Measurements from ENCODE around the gene BTBD9. TPM values are rescaled to one million over a fixed set of nuclear protein-coding genes. Genes with fewer than 3 reads are reported as not detected.

The BTBD9 gene
- total RNA-seq, 1 experiment from 2014 or later, result 8.9 TPM

DNA sequence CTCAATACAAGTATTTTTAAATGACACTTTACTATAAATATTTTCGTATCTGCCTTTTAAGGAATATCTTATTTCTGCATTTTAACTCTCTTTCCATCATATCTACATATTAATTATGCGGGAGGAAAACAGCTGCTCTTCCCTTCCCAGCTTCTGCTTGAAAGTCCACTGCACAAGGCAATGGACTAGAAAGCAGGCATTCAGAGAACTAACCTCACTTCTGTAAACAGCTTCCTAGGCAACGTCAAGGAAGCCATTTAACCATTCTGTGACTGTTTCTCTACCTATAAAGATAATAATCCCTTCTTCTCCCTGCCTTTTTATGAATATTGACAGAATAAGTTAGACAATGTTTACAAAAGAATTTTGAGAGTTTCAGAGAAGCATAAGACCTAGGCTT lies 319.4 kb downstream of the BTBD9 start:
- H3K27ac Mint-ChIP-seq, result no peak overlapping the region
- H3K36me3 Mint-ChIP-seq (ENCODE audit: insufficient read depth in 1 of 3, low read depth in 3 of 3), result no peaks in the 10 kb centered on the region
- Histone ChIP-seq H4K20me1 (ENCODE audit: control insufficient read depth, insufficient read depth, insufficient read length) (no peaks in the 10 kb centered on the region), H3K79me1 (ENCODE audit: insufficient read depth, low read depth, low read length, poor library complexity, severe bottlenecking) (no peaks in the 10 kb centered on the region), H3K14ac (ENCODE audit: insufficient read depth, low read length) (no peak overlapping the region), H3K9ac (ENCODE audit: extremely low read depth, insufficient read length, low read length) (no peak overlapping the region), H2BK12ac (ENCODE audit: insufficient read length, low read depth, low read length) (no peak overlapping the region), H3K18ac (ENCODE audit: insufficient read length, low read depth, low read length) (no peak overlapping the region), H3K4me2 (ENCODE audit: insufficient read depth, insufficient read length, low read length) (no peak overlapping the region), H2BK120ac (ENCODE audit: low read depth, low read length, poor library complexity, severe bottlenecking) (no peak overlapping the region), H3K23me2 (ENCODE audit: insufficient read length, low read depth, low read length, poor library complexity, severe bottlenecking) (no peaks in the 10 kb centered on the region), H2BK15ac (ENCODE audit: low read depth, low read length) (no peak overlapping the region), H4K5ac (ENCODE audit: insufficient read length, low read depth, low read length) (no peak overlapping the region), H3T11ph (ENCODE audit: low read length) (no peak overlapping the region), H2AK5ac (ENCODE audit: insufficient read length, low read length) (no peak overlapping the region), H3K56ac (ENCODE audit: insufficient read length, low read depth, low read length) (no peak overlapping the region), H4K8ac (replicated peaks; ENCODE audit: insufficient read length, low read depth, low read length) (no peak overlapping the region), H3K79me2 (ENCODE audit: insufficient read depth, low read length) (no peaks in the 10 kb centered on the region), H3K4ac (ENCODE audit: low read depth, low read length) (no peak overlapping the region), H2BK20ac (ENCODE audit: low read depth, low read length, poor library complexity, severe bottlenecking) (no peak overlapping the region), H3K23ac (ENCODE audit: insufficient read length, low read depth, low read length) (no peak overlapping the region), H2BK5ac (ENCODE audit: insufficient read length, low read length) (no peak overlapping the region), H3K4me1 (ENCODE audit: insufficient read depth, low read length) (no peaks in the 10 kb centered on the region), H3K9me3 (ENCODE audit: control insufficient read depth, low read depth, low read length) (no peaks in the 10 kb centered on the region), H3K27me3 (ENCODE audit: insufficient read depth, low read length) (no peaks in the 10 kb centered on the region), H4K91ac (ENCODE audit: insufficient read length, low read depth, low read length) (no peak overlapping the region), H3K27ac (ENCODE audit: insufficient read length, low read depth, low read length) (no peak overlapping the region), H2AFZ (ENCODE audit: low read length) (no peak overlapping the region)
- H3K27me3 Mint-ChIP-seq (ENCODE audit: low read depth), result no peaks in the 10 kb centered on the region
- TF ChIP-seq, protein P1, sequence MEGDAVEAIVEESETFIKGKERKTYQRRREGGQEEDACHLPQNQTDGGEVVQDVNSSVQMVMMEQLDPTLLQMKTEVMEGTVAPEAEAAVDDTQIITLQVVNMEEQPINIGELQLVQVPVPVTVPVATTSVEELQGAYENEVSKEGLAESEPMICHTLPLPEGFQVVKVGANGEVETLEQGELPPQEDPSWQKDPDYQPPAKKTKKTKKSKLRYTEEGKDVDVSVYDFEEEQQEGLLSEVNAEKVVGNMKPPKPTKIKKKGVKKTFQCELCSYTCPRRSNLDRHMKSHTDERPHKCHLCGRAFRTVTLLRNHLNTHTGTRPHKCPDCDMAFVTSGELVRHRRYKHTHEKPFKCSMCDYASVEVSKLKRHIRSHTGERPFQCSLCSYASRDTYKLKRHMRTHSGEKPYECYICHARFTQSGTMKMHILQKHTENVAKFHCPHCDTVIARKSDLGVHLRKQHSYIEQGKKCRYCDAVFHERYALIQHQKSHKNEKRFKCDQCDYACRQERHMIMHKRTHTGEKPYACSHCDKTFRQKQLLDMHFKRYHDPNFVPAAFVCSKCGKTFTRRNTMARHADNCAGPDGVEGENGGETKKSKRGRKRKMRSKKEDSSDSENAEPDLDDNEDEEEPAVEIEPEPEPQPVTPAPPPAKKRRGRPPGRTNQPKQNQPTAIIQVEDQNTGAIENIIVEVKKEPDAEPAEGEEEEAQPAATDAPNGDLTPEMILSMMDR (conservative IDR thresholded peaks at IDR 0.05), result no peak
- no peak overlapping the region for H3K4me3 Mint-ChIP-seq
- H3K9me3 Mint-ChIP-seq, result no peaks in the 10 kb centered on the region
- H3K4me1 Mint-ChIP-seq, result peaks cover 3 to 11% of the 10 kb centered on the region in 2 experiments; a peak in 2 of 4 replicates
- no peak for DNase-seq
- WGBS (ENCODE audit: extremely low coverage, insufficient read length, low lambda C conversion rate), result no CpG with 5 or more reads among the region's 3 CpGs

Measured in H9 (cell line).